Erythroblast (primary cell): ENCODE measurements around the gene ITIH4.

Source experiments
- GATA1 ChIP-seq: IDR thresholded peaks from 2 replicates; pipeline ENCODE4 v1.6.1; 2011; ENCODE audit warnings: low read depth, mild to moderate bottlenecking, control low read depth, low read length, moderate library complexity
- POLR2A ChIP-seq: IDR thresholded peaks from 2 replicates; pipeline ENCODE4 v1.6.1; 2011; ENCODE audit warnings: mild to moderate bottlenecking, low read length

DNA sequence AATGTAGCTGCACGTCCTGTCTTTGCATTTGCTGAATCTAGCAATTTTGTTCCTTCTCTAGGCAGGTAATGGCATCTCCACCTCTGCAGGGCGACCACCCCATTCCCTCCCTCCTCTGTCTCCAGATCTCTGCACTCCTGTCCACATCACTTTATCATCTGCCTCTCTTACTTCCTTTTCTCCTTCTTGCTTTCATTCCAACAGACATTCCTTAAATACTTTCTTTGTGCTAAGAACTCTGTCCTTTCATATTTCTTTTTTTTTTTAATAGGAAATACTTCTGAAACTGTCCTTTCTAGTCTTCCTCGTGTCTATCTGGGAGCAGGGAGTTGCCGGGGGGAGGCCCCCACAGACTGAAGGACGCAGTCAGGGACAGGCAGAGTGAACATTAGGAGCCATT lies 28.6 kb downstream of the ITIH4 start:
- no peak for TF ChIP-seq POLR2A
- TF ChIP-seq GATA1, result no peak
